Measurements from ENCODE around the gene DCDC2C.

Gene DCDC2C

DNA sequence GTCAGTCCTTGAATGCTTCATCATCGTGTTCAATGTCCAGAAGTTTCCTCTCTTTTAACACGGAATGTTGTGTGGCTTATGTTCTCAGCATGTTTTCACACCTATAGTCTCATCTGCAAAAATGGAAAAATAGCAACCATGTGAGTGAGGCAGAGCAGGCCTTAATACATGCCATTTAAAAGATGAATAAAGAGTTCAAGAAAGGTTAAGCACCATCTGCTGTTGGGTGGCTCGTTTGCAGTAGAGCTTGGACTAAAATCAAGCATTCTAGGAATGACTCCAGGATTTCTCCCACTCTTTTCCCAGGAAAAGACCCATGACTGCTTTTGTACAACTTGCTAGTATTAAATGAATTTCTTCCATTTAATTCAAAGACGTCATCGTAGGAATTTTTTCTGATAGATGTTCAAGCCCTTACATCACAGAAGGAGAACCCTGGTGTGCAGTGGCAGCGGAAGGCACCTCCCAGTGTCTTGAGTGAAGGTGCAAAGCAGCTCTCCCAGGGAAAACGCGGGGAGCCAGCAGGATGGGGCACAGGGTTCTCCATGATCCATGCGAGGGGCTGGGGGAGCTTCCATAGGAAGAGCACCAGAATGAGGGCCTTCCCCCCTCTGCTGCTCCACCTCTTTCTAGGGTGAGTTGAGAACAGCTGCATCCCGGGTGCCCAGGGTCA lies 9.6 kb downstream of the DCDC2C start:
- no peak for DNase-seq

- no peak for DNase-seq
Measured at GRCh38 chr2:3718679-3719078, 15.3 kb downstream of the DCDC2C start.

DNA sequence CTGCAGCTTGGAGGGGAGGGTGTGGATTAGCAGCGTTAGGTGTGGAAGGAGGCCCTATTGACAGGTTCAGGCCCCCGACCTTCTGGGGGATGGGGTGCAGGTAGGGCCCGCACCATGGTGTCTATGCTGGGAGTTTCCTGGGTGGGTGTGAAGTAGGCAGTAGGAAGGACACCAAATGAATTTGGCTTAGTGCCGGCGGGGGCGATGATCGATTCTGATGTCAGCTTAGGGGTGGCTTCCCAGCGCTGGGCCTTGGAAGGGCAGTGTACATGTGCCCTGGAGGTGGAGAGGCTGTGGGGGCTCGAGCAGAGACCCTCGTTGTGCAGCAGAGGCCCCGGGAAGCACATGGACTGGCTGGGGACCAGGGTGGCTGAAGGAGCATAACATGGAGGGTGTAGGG lies 21.6 kb downstream of the DCDC2C start:
- no peak for DNase-seq

GRCh38 chr2:3725458-3726250 lies 22.3 kb downstream of the DCDC2C start:
- no peak for DNase-seq

DNA sequence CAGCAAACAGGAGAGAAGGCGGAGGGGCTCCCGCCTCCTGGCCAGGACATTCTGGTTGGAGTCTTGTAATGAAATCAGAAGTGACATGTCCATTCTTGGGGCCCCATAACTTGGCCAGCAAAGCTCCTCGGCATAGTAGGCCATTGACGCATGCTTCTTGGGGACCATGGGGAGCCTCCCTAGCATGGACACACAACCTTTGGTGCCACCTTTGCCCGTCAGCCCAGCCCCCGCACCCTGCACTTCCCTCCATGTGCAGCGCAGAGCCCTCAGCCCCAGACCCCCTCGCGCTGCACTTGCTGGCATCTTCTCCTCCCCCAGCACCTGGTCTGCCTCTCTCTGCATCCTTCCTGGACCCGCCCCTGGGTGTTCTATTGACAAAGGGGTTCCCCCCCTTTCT lies 23.1 kb downstream of the DCDC2C start:
- no peak for DNase-seq

- DNase-seq: no peak
Measured at GRCh38 chr2:3727397-3728045, 24.1 kb downstream of the DCDC2C start.

DNA sequence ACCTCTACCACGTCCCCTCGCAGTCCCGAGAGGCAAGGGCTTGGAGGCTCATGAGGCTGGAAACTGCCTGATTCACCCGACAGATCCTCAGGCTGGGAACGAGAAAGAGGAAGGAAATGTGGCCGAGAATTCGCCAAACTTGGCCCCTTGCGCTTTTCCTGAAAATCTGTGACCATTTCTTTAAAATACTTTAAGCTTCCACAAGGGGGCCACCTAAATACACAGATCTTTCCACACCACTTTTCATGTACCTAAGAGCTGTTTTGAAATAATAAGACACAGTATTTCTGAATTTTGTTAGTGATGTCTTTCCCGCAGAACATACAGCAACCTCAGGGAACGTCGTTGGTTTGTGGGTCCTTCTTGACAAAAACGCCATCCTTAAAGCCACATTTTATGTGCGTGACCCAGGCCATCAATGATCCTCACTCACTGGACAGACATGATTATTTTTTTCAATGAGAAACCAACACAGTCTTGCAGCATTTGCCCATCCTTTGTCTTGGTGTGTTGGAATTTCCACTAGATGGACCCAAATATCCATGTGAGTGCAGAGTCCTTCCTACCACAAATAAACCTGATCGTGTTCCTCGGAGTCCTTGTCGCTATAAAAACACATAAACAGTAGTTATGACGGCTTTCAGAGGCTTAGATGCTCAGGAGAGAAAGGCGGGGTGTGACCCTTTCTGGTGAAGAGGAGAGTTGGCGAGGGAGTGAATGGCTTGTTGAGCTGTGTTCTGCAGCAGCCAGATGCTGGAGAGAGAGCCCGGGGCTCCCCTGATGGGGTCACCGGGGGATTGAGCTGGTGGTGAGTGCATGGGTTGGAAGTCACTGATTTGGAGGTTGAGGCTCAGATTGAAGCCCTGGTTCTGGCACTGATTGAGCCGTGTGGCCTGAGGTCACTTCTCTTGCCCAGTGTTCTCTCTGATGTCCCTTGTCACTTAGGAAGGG lies 25.0 kb downstream of the DCDC2C start:
- no peak for DNase-seq

GRCh38 chr2:3729055-3729448 lies 25.7 kb downstream of the DCDC2C start:
- DNase-seq: no peak

GRCh38 chr2:3729786-3730185 lies 26.4 kb downstream of the DCDC2C start:
- DNase-seq: no peak

DNA sequence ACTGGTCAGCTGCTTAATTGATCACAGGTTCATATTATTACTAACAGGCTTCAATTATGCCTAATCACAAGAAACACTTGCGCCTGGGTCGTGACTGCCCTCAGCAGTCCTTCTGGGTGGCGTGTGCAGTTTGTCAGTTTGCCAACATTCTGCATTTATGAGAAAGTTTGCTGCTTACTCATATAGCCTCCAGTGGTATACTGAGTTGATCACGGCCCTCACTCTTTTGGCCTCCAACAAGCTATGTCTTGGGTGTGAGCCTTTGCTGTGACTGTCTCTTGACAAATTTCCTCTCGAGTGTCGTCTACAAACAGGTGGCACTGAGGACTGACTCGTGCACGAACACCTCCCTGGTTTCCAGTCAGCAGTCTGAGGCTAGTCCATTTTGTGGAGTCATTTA lies 27.3 kb downstream of the DCDC2C start:
- no peak for DNase-seq

DNA sequence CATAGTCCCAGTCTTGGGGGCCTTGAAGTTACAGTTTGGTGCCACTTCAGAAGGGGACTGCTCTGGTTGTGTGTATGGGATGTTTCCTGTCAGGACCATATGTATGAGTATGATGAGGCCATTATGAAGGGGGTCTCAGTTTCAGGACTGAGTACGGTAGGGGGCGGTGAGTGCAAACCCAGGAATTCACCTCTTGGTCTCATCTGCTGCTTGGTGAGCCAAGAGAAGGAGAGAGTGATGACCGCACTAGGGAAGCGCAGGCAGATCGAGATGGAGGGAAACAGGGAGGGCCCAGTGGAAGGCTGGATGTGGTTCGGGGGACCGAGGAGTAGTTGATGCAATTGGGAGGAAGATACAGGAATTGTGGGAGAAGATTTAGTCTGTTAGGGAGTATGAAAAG lies 28.5 kb downstream of the DCDC2C start:
- DNase-seq: no peak

- DNase-seq: no peak
Measured at GRCh38 chr2:3736112-3736511, 32.7 kb downstream of the DCDC2C start.

DNA sequence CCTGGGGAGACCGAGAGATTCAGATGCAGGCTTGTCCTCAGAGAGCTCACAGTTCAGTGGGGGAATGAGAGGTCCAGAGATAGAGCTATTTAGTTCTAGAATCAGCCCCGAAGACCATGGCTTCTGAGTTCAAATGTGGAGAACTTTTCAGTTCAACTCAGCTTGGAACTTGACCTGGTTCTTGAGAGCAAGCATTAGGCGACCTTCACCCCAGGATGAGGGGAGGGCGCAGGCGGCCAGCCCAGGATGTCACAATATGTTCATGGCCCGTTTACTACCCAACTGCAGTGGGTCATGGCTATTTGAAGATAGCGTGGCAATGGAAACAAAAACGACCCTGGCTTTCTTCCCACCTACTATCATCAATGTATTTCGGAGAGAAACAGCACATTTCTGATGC lies 33.8 kb downstream of the DCDC2C start:
- no peak for DNase-seq

DNA sequence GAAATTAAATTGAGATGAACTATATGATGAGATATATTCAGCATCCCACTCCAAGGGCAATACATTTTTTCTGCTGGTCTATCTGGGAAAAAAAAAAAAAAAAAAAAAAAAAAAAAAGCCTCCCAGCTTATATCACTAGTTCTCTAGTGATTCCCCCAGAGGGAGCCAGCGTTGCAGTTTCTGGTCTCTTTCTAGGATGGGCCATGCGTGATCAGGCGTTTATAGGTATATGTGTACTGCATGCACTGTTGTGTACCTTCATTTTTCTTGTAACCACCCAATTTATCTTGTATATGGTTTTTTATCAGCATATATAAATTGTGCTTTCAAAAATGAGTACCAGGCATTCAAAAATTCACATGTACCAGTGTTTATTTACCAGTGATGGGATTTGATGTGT lies 35.1 kb downstream of the DCDC2C start:
- no peak for DNase-seq

- DNase-seq: no peak
Measured at GRCh38 chr2:3739313-3739712, 35.9 kb downstream of the DCDC2C start.

- no peak for DNase-seq
Measured at GRCh38 chr2:3741396-3741795, 38.0 kb downstream of the DCDC2C start.

- DNase-seq: no peak
Measured at GRCh38 chr2:3741867-3742602, 38.7 kb downstream of the DCDC2C start.

GRCh38 chr2:3742743-3743508 lies 39.6 kb downstream of the DCDC2C start:
- DNase-seq: no peak

- DNase-seq: no peak
Measured at GRCh38 chr2:3743951-3744555, 40.7 kb downstream of the DCDC2C start.

DNA sequence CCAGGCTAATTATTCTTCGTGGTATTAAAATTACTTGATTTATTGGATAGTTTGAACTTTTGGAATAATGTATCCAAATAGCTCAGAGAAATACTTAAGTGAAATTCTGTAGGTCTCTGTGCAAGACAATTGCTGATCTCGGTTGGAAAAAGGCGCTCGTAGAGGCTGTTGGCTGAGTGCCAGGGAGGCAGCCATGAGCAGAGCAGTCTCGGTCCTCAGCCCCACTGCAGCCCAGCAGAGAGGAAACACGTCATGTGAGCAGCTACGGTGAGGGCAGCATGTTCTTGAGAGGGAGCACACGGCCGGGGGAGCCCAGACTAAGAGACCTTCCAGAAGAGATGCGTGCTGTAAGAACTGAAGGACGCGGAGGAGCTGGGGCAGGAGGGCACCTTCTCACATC lies 42.5 kb downstream of the DCDC2C start:
- DNase-seq: no peak

GRCh38 chr2:3747032-3747654 lies 43.8 kb downstream of the DCDC2C start:
- DNase-seq: no peak

Data from SIG-M5 (cell line).